WTC11 (cell line): ENCODE data around the gene GDPD2. TPM values are rescaled to one million over a fixed set of nuclear protein-coding genes. Genes with fewer than 3 reads are reported as not detected.

Source experiments
- ATAC-seq: fragments of 200-7000 bp; cut with Tn5 transposase; 2 replicates; pipeline ENCODE4 v1.10.0; 2021; ENCODE audit warnings: mild to moderate bottlenecking, moderate library complexity
- CTCF ChIA-PET: fragments of 300-600 bp; sonication (Branson Sonifier 250); formaldehyde crosslinking; loops from one replicate; lab custom pipeline; 2021; ENCODE audit warnings: antibody characterized with exemption; lab: Charles Lee
- POLR2A ChIA-PET: fragments of 350-600 bp; sonication (Branson Sonifier 250); formaldehyde crosslinking; loops from one replicate; lab custom pipeline; 2021; ENCODE audit warnings: antibody characterized with exemption; lab: Charles Lee
- DNase-seq: peaks from one replicate; pipeline ENCODE4 v3.0.0; 2021; ENCODE audit warnings: low spot score
- H3K27ac Mint-ChIP-seq: 2 replicates; pipeline ENCODE4 v1.8.0; 2021; ENCODE audit warnings: mixed read lengths
- H3K27me3 Mint-ChIP-seq: 2 replicates; pipeline ENCODE4 v1.8.0; 2021; ENCODE audit warnings: low read depth, mild to moderate bottlenecking, moderate library complexity, mixed read lengths
- H3K36me3 Mint-ChIP-seq: 2 replicates; pipeline ENCODE4 v1.8.0; 2021; ENCODE audit warnings: mixed read lengths
- H3K4me1 Mint-ChIP-seq: 2 replicates; pipeline ENCODE4 v1.8.0; 2022; ENCODE audit warnings: mixed read lengths
- H3K4me3 Mint-ChIP-seq: 2 replicates; pipeline ENCODE4 v1.8.0; 2021; ENCODE audit warnings: mild to moderate bottlenecking, moderate library complexity, mixed read lengths
- H3K9me3 Mint-ChIP-seq: 2 replicates; pipeline ENCODE4 v1.8.0; 2021; ENCODE audit warnings: mixed read lengths
- AR ChIP-seq: fragments of 250-450 bp; sonication (Bioruptor Pico); IDR thresholded peaks from 2 replicates; pipeline ENCODE4 v1.9.0; 2021; ENCODE audit warnings: mild to moderate bottlenecking
- ATF6 ChIP-seq: sonication (generic); formaldehyde crosslinking; IDR thresholded peaks from 2 replicates; pipeline ENCODE4 v1.8.1; 2023; ENCODE audit warnings: mild to moderate bottlenecking, missing genetic modification reagents
- CDX4 ChIP-seq: fragments of 250-450 bp; sonication (Bioruptor Pico); IDR thresholded peaks from 2 replicates; pipeline ENCODE4 v1.9.0; 2021; ENCODE audit warnings: moderate library complexity, mild to moderate bottlenecking, inconsistent platforms, borderline replicate concordance
- E2F4 ChIP-seq: sonication (generic); formaldehyde crosslinking; IDR thresholded peaks from 2 replicates; pipeline ENCODE4 v1.8.1; 2022; ENCODE audit warnings: low read depth, mild to moderate bottlenecking, moderate library complexity, missing genetic modification reagents, borderline replicate concordance
- GTF2I ChIP-seq: fragments of 250-450 bp; sonication (Bioruptor Pico); conservative IDR thresholded peaks from 2 replicates; pipeline ENCODE4 v1.4.0; 2021; ENCODE audit warnings: mild to moderate bottlenecking
- MAX ChIP-seq: sonication (generic); formaldehyde crosslinking; IDR thresholded peaks from 2 replicates; pipeline ENCODE4 v1.8.0; 2022; ENCODE audit warnings: mild to moderate bottlenecking, missing genetic modification reagents
- MYBL2 ChIP-seq: sonication (generic); formaldehyde crosslinking; IDR thresholded peaks from 2 replicates; pipeline ENCODE4 v1.8.1; 2023; ENCODE audit warnings: mild to moderate bottlenecking, moderate library complexity, missing genetic modification reagents
- NFATC4 ChIP-seq: fragments of 250-450 bp; sonication (Bioruptor Pico); IDR thresholded peaks from 2 replicates; pipeline ENCODE4 v1.9.0; 2021; ENCODE audit warnings: mild to moderate bottlenecking
- NFE2L1 ChIP-seq: sonication (generic); formaldehyde crosslinking; IDR thresholded peaks from 2 replicates; pipeline ENCODE4 v1.8.1; 2023; ENCODE audit warnings: missing genetic modification reagents
- NFYB ChIP-seq: sonication (generic); formaldehyde crosslinking; conservative IDR thresholded peaks from 2 replicates; pipeline ENCODE4 v1.8.0; 2022; ENCODE audit warnings: low read depth, missing genetic modification reagents
- OVOL2 ChIP-seq: fragments of 250-450 bp; sonication (Bioruptor Pico); IDR thresholded peaks from 2 replicates; pipeline ENCODE4 v1.9.0; 2021; ENCODE audit warnings: mild to moderate bottlenecking, borderline replicate concordance
- RELA ChIP-seq: sonication (generic); formaldehyde crosslinking; IDR thresholded peaks from 2 replicates; pipeline ENCODE4 v1.8.1; 2022; ENCODE audit warnings: missing genetic modification reagents, mild to moderate bottlenecking, borderline replicate concordance
- RORB ChIP-seq: fragments of 250-450 bp; sonication (Bioruptor Pico); IDR thresholded peaks from 2 replicates; pipeline ENCODE4 v1.9.0; 2021; ENCODE audit warnings: mild to moderate bottlenecking
- SMAD4 ChIP-seq: sonication (generic); formaldehyde crosslinking; IDR thresholded peaks from 2 replicates; pipeline ENCODE4 v1.8.0; 2022; ENCODE audit warnings: mild to moderate bottlenecking, missing genetic modification reagents
- STAT6 ChIP-seq: sonication (generic); formaldehyde crosslinking; conservative IDR thresholded peaks from 2 replicates; pipeline ENCODE4 v1.8.1; 2023; ENCODE audit warnings: mild to moderate bottlenecking, low read depth, missing genetic modification reagents, moderate library complexity
- TCF7 ChIP-seq: sonication (generic); formaldehyde crosslinking; IDR thresholded peaks from 2 replicates; pipeline ENCODE4 v1.8.0; 2022; ENCODE audit warnings: mild to moderate bottlenecking, low read depth, missing genetic modification reagents, moderate library complexity
- ZNF263 ChIP-seq: sonication (generic); formaldehyde crosslinking; IDR thresholded peaks from 2 replicates; pipeline ENCODE4 v1.8.1; 2022; ENCODE audit warnings: low read depth, mild to moderate bottlenecking, moderate library complexity, missing genetic modification reagents
- ZNF396 ChIP-seq: fragments of 250-450 bp; sonication (Bioruptor Pico); IDR thresholded peaks from 2 replicates; pipeline ENCODE4 v1.8.0; 2021; ENCODE audit warnings: mild to moderate bottlenecking, moderate library complexity, borderline replicate concordance
- ZSCAN18 ChIP-seq: fragments of 250-450 bp; sonication (Bioruptor Pico); IDR thresholded peaks from 2 replicates; pipeline ENCODE4 v2.1.2; 2022; ENCODE audit warnings: mild to moderate bottlenecking, moderate library complexity
- total RNA-seq: library from RNA; stranded (reverse); gene quantifications from 3 replicates; pipeline ENCODE4 v1.2.3, GENCODE V29; 2021

The GDPD2 gene
- total RNA-seq, 1 experiment from 2014 or later, result 7.0 TPM

- H3K27me3 Mint-ChIP-seq, result peaks cover 18% of the 10 kb centered on the region
- TF ChIP-seq RORB (CRISPR knock-in tag) (no peak), CDX4 (CRISPR knock-in tag) (no peak), ZSCAN18 (CRISPR knock-in tag) (no peak), GTF2I (no peak), ZNF396 (no peak), RELA (CRISPR knock-in tag) (no peak), NFYB (no peak), SMAD4 (CRISPR knock-in tag) (no peak), STAT6 (CRISPR knock-in tag) (no peak), E2F4 (no peak), MAX (no peak), NFE2L1 (CRISPR knock-in tag) (no peak), ZNF263 (no peak), TCF7 (no peak), ATF6 (CRISPR knock-in tag) (no peak), OVOL2 (CRISPR knock-in tag) (no peak), AR (CRISPR knock-in tag) (no peak), MYBL2 (CRISPR knock-in tag) (no peak), NFATC4 (CRISPR knock-in tag) (no peak)
- TF ChIP-seq, all 79 proteins: peak for 0
- POLR2A ChIA-PET, result no interaction called here
- Mint-ChIP-seq H3K36me3 (no peaks in the 10 kb centered on the region), H3K4me3 (no peak overlapping the region), H3K27ac (no peak overlapping the region), H3K4me1 (peaks cover 24% of the 10 kb centered on the region), H3K9me3 (no peaks in the 10 kb centered on the region)
- ATAC-seq (no peak), DNase-seq (no peak)
- CTCF ChIA-PET, result no interaction called here
These were observed 26.4 kb downstream of the GDPD2 start for GRCh38 chrX:70449457-70449966.
